Esophagus muscularis mucosa (tissue), 4 donors: ENCODE measurements around the gene CCNQ. TPM values are rescaled to one million over a fixed set of nuclear protein-coding genes. Genes with fewer than 3 reads are reported as not detected.

Source experiments
- DNase-seq: peaks from one replicate; pipeline ENCODE4 v3.0.0-alpha.2; 2017; ENCODE audit errors: extremely low spot score
- H3K27ac ChIP-seq, 4 donors: fragments of 200-600 bp; sonication (generic); replicated peaks in 1 of 4; 1 replicate in 3 of 4; 2 replicates in 1 of 4; pipeline ENCODE4 v1.5.1; 2016 to 2019; ENCODE audit warnings: mild to moderate bottlenecking in 1 of 4
- H3K27me3 ChIP-seq, 4 donors: fragments of 200-600 bp; sonication (generic); one replicate each; pipeline versions ENCODE4 v1.5.1 to v1.6.0; 2016 to 2019
- H3K36me3 ChIP-seq, 4 donors: fragments of 200-600 bp; sonication (generic); one replicate each; pipeline ENCODE4 v1.5.1; 2016 to 2019
- H3K4me1 ChIP-seq, 4 donors: fragments of 200-600 bp; sonication (generic); one replicate each; pipeline ENCODE4 v1.5.1; 2016 to 2019
- H3K4me3 ChIP-seq, 4 donors: fragments of 200-600 bp; sonication (generic); 1 replicate in 2 of 4; 2 replicates in 2 of 4; pipeline ENCODE4 v1.5.1; 2016 to 2019; ENCODE audit warnings: mild to moderate bottlenecking in 4 of 4, moderate library complexity in 1 of 4
- H3K9me3 ChIP-seq, 4 donors: fragments of 200-600 bp; sonication (generic); 1 replicate in 3 of 4; 2 replicates in 1 of 4; pipeline ENCODE4 v1.5.1; 2016 to 2019
- EP300 ChIP-seq: sonication (generic); formaldehyde crosslinking; IDR thresholded peaks from one replicate; pipeline ENCODE4 v1.6.1; 2017; ENCODE audit warnings: antibody characterized with exemption
- POLR2A ChIP-seq: fragments of 450-650 bp; IDR thresholded peaks from one replicate; pipeline ENCODE4 v1.6.1; 2017; ENCODE audit warnings: antibody characterized with exemption, moderate library complexity, mild to moderate bottlenecking, low read depth
- POLR2AphosphoS5 ChIP-seq, 2 donors: sonication (generic); formaldehyde crosslinking; IDR thresholded peaks; one replicate each; pipeline ENCODE4 v1.6.1; 2017; ENCODE audit warnings: antibody characterized with exemption in 2 of 2
- WGBS: methylation state at CpG from one replicate; pipeline ENCODE4 v1.1.5; 2018; 5-methylcytosine and 5-hydroxymethylcytosine counted together
- intact Hi-C: fragments of 100-400 bp; cut with DNase I; formaldehyde crosslinking; loops from one replicate; pipeline ENCODE4 v1.15.1; 2023
- total RNA-seq, 4 donors: library from RNA; depleted of rRNA; stranded (reverse); fragments of >200 nt; gene quantifications; one replicate each; pipeline versions ENCODE4 v1.1.0 to v1.2.1, GENCODE V29; 2016
- TF ChIP-seq, protein P1 (sequence below), 3 experiments: fragments of 200-600 bp in 2 of 3; fragments of 450-650 bp in 1 of 3; sonication (generic) in 2 of 3; IDR thresholded peaks; one replicate each; pipeline ENCODE4 v1.5.1; 2017 to 2019; ENCODE audit warnings: antibody characterized with exemption in 3 of 3, mild to moderate bottlenecking in 2 of 3, moderate library complexity in 1 of 3

CCNQ gene
- total RNA-seq, 4 donors from 2014 or later = 38.6 to 58.3 (median 49.8) TPM

DNA sequence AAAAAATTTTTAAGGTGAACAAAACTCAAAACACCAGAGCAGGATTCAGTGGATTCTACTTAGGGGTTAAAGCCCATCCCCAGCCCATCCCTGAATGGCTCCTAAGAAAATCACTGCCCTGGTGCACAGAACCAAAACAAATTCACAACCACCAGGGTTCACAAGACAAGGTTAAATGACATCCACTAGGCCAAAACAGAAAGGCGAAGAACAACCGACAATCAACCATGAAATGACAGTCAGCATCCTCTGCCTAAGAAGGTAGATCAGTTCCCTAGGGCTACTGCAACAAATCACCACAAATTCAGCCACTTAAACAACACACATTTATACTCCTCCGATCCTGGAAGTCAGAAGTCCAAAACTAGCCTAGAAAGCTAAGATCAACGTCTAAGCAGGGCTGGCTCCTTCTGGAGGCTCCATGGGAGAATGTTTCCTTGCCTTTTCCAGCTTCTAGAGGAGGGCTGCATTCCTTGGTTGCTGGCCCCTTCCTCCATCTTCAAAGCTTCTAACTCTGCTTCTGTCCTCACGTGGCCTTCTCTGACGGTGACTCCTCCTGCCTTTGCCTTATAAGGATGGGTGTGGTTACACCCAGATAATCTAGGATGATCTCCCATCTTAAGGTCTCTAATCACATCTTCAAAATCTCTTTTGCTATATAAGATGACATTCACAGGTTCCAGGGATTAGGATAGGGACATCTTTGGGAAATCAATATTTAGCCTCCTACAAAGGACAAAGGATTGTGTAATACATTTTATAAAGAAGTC, 1.8 kb downstream of the CCNQ start:
- DNase-seq = no peak
- Histone ChIP-seq H3K27me3 (no peaks in the 10 kb centered on the region), H3K4me1 (peaks cover 13 to 38% (median 27%) of the 10 kb centered on the region in 4 donors), H3K4me3 (no peak overlapping the region), H3K9me3 (peaks cover 0 to 5% (median 0%) of the 10 kb centered on the region in 4 donors), H3K36me3 (peaks cover 10 to 40% (median 28%) of the 10 kb centered on the region in 4 donors), H3K27ac (no peak overlapping the region)
- intact Hi-C loops = no loop called here
- 80% methylated on average over 6 of the region's 6 CpGs for WGBS
- TF ChIP-seq, protein P1, sequence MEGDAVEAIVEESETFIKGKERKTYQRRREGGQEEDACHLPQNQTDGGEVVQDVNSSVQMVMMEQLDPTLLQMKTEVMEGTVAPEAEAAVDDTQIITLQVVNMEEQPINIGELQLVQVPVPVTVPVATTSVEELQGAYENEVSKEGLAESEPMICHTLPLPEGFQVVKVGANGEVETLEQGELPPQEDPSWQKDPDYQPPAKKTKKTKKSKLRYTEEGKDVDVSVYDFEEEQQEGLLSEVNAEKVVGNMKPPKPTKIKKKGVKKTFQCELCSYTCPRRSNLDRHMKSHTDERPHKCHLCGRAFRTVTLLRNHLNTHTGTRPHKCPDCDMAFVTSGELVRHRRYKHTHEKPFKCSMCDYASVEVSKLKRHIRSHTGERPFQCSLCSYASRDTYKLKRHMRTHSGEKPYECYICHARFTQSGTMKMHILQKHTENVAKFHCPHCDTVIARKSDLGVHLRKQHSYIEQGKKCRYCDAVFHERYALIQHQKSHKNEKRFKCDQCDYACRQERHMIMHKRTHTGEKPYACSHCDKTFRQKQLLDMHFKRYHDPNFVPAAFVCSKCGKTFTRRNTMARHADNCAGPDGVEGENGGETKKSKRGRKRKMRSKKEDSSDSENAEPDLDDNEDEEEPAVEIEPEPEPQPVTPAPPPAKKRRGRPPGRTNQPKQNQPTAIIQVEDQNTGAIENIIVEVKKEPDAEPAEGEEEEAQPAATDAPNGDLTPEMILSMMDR (IDR thresholded peaks at IDR 0.05) = no peak
- no peak for TF ChIP-seq POLR2A
- TF ChIP-seq POLR2AphosphoS5 (IDR thresholded peaks at IDR 0.05) = no peak
- no peak for TF ChIP-seq EP300

DNA sequence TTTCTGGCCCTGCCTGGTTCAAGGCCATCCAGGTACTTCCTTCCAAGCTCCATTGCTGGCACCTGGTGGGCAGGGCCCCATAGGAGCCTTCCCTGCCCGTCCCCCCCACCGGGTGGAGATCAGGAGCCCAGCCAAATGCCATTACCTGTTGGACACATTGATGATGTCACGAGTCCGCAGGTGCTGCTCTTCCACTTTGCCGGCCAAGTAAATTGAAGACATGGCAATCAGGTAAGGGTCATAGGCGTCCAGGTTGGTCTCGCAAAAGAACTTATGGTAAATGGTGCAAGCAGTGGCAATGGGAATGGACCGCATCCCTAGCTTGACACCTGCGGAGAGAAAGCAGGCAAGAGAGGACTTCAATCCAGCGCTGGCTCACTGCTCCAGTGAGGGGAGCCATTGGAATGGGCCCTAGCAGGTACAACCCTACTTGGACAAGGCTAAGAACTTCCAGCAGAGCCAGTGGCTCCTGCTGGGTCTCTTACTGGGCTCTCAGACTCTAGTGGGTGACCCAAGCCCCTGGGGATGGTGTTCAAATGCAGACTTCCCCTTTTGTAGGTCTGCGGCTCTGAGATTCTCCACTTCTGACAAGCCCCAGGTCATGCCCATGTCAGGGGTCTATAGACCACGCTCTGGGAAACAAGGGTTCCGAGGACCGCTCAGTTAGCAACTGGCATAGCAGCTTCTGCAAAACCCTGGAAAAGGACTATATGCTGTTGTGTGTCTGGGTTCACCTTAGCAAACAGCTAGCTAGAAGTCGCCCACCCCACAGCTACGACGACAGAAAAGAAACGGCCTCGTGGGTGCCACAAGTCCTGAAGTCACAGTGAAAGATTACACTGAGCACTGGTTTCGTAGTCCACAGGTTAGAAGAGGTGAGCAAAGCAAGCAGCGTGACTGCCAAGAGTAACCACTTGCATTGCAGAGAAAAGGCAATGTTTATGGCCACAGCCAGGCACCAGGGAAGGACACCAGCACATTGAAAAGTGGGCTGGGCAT, 2.8 kb downstream of the CCNQ start:
- peaks cover 13 to 37% (median 27%) of the 10 kb centered on the region in 4 donors for H3K4me1 ChIP-seq
- no peak overlapping the region for H3K4me3 ChIP-seq
- H3K36me3 ChIP-seq = peaks cover 10 to 50% (median 38%) of the 10 kb centered on the region in 4 donors
- 85% methylated on average over 17 of the region's 21 CpGs for WGBS
- no peak for DNase-seq
- TF ChIP-seq POLR2A (no peak), POLR2AphosphoS5 (IDR thresholded peaks at IDR 0.05) (no peak), EP300 (no peak)
- TF ChIP-seq, protein P1 (IDR thresholded peaks at IDR 0.05) = no peak
- intact Hi-C loops = no loop called here
- H3K27me3 ChIP-seq = no peaks in the 10 kb centered on the region
- H3K9me3 ChIP-seq = peaks cover 0 to 5% (median 0%) of the 10 kb centered on the region in 4 donors
- no peak overlapping the region for H3K27ac ChIP-seq

DNA sequence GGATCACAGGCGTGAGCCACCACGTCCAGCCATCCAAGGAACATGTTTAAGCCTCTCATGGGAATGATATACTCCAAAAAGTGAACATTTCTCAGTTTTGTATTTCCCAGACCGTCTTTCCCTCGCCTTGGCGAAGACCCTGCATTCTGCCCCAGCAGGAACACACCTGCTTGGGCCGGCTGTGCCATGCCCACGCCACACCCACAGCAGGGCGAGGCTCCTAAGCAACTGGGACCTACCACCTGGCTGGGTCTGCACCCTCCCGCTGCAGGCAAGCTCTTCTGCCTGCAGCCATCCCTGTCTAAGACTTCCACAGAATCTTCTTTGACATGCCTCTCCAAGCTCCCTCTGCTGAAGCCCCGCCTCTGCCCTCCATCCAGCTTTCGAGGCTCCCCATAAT, 3.6 kb downstream of the CCNQ start:
- 97% methylated on average over 11 of the region's 11 CpGs for WGBS
- intact Hi-C loops = no loop called here

DNA sequence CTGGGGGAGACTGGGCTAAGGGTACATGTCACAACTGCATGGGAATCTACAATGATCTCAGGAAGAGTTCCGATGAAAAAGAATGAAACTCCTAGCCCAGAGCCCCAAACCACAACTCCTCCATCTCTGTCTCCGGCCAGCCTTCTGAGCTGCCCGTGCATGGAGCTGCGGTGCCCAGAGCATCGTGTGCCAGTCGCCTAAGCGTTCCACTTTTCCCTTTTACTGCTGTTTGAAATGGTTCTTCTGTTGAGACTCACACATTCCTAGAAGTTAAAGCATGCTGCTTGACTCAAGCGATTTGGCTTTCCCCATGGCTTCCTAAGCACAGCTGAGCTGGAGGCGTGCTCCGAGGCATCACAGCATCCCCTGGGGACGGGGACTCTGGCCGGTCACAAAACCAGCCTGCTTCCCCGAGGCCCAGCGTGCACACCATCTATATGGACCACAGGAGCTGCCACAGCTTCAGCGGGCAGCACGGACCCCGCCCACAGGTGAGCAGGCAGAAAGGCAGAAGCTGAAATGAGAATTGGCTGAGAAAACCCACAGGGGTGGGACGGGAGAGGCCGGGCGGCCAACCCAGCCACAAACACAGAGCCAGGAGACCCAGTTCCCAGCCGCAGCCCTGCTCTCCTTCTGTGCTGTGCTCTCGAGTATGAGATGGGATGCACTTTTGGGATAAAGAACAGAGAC, 5.0 kb downstream of the CCNQ start:
- Histone ChIP-seq H3K27ac (no peak overlapping the region), H3K4me3 (no peak overlapping the region), H3K27me3 (no peaks in the 10 kb centered on the region), H3K4me1 (peaks cover 9 to 22% (median 15%) of the 10 kb centered on the region in 4 donors), H3K9me3 (peaks cover 0 to 5% (median 0%) of the 10 kb centered on the region in 4 donors), H3K36me3 (peaks cover 10 to 69% (median 54%) of the 10 kb centered on the region in 4 donors)
- intact Hi-C loops = no loop called here
- 83% methylated on average over 18 of the region's 22 CpGs for WGBS
- DNase-seq = no peak
- TF ChIP-seq EP300 (no peak), POLR2A (no peak), POLR2AphosphoS5 (IDR thresholded peaks at IDR 0.05) (no peak)
- TF ChIP-seq, protein P1 (IDR thresholded peaks at IDR 0.05) = no peak

More for the DNA sequence above, 3.6 kb downstream of the CCNQ start:
- TF ChIP-seq EP300 (no peak), POLR2AphosphoS5 (IDR thresholded peaks at IDR 0.05) (no peak), POLR2A (no peak)
- TF ChIP-seq, protein P1 (IDR thresholded peaks at IDR 0.05) = no peak
- Histone ChIP-seq H3K4me1 (peaks cover 11 to 29% (median 22%) of the 10 kb centered on the region in 4 donors), H3K27ac (no peak overlapping the region), H3K9me3 (peaks cover 0 to 5% (median 0%) of the 10 kb centered on the region in 4 donors), H3K27me3 (no peaks in the 10 kb centered on the region), H3K36me3 (peaks cover 10 to 58% (median 46%) of the 10 kb centered on the region in 4 donors), H3K4me3 (no peak overlapping the region)
- no peak for DNase-seq
